ENCODE results near the gene APLF.
A peak's percentile ranks its signal among the peaks of the same experiment; 100 is the strongest.
"Not testable (repeated sequence)": the region's sequence is repeated elsewhere in the genome, so short reads cannot be mapped to it uniquely, and the experiment has no call there.

Gene APLF

GRCh38 chr2:68476454-68476853 is 9.1 kb downstream of the APLF start:
- DNase-seq = no peak

- no peak for DNase-seq
These were observed 11.3 kb downstream of the APLF start for GRCh38 chr2:68478688-68479087.

GRCh38 chr2:68482296-68482820 is 15.0 kb downstream of the APLF start:
- no peak for DNase-seq

GRCh38 chr2:68483011-68483410 is 15.6 kb downstream of the APLF start:
- no peak for DNase-seq

GRCh38 chr2:68487773-68488355 is 20.5 kb downstream of the APLF start:
- DNase-seq = no peak

- not testable (repeated sequence) for DNase-seq
These were observed 21.2 kb downstream of the APLF start for GRCh38 chr2:68488605-68489004.

GRCh38 chr2:68489282-68489681 is 21.9 kb downstream of the APLF start:
- no peak for DNase-seq

- no peak for DNase-seq
These were observed 24.2 kb downstream of the APLF start for GRCh38 chr2:68491582-68491981.

GRCh38 chr2:68499133-68499532 is 31.7 kb downstream of the APLF start:
- DNase-seq = no peak

GRCh38 chr2:68500649-68501048 is 33.3 kb downstream of the APLF start:
- no peak for DNase-seq

- no peak for DNase-seq
These were observed 34.4 kb downstream of the APLF start for GRCh38 chr2:68501768-68502167.

GRCh38 chr2:68505603-68506159 is 38.3 kb downstream of the APLF start:
- no peak for DNase-seq

- no peak for DNase-seq
These were observed 38.8 kb downstream of the APLF start for GRCh38 chr2:68506170-68506569.

GRCh38 chr2:68512326-68512725 is 44.9 kb downstream of the APLF start:
- DNase-seq = peak; percentile 43

- DNase-seq = peak; percentile 15
These were observed 45.6 kb downstream of the APLF start for GRCh38 chr2:68512966-68513365.

GRCh38 chr2:68514316-68514929 is 47.0 kb downstream of the APLF start:
- no peak for DNase-seq

- DNase-seq = no peak
These were observed 48.9 kb downstream of the APLF start for GRCh38 chr2:68516051-68516955.

GRCh38 chr2:68519236-68519635 is 51.9 kb downstream of the APLF start:
- DNase-seq = no peak

- DNase-seq = no peak
These were observed 53.7 kb downstream of the APLF start for GRCh38 chr2:68521037-68521436.

GRCh38 chr2:68526943-68527342 is 59.6 kb downstream of the APLF start:
- DNase-seq = not testable (repeated sequence)

GRCh38 chr2:68527343-68528081 is 60.1 kb downstream of the APLF start:
- DNase-seq = not testable (repeated sequence)

GRCh38 chr2:68529156-68529555 is 61.8 kb downstream of the APLF start:
- DNase-seq = not testable (repeated sequence)

GRCh38 chr2:68529651-68530050 is 62.3 kb downstream of the APLF start:
- DNase-seq = not testable (repeated sequence)

Measured in NCI-H524 treated with DMSO at 0.1 percent for 48 hours (cell line).